Common myeloid progenitor, CD34-positive (primary cell): ENCODE data around the gene MT3.

Source experiments
- CTCF ChIA-PET: fragments of 350-600 bp; sonication (Branson Sonifier 250); formaldehyde crosslinking; loops from one replicate; lab custom pipeline; 2021; ENCODE audit warnings: antibody characterized with exemption; lab: Charles Lee
- POLR2A ChIA-PET: fragments of 350-600 bp; sonication (Branson Sonifier 250); formaldehyde crosslinking; loops from one replicate; lab custom pipeline; 2021; ENCODE audit warnings: antibody characterized with exemption; lab: Charles Lee
- DNase-seq, 3 donors: peaks; one replicate each; pipeline versions ENCODE4 v3.0.0 to v3.0.0-alpha.2; 2013
- H3K27ac ChIP-seq, 2 experiments: 1 replicate in 1 of 2; 2 replicates in 1 of 2; pipeline ENCODE4 v1.7.0; 2013; ENCODE audit warnings: inconsistent platforms in 2 of 2, low read length in 2 of 2, mild to moderate bottlenecking in 2 of 2, low read depth in 1 of 2, moderate library complexity in 1 of 2; ENCODE audit not compliant: severe bottlenecking in 2 of 2, insufficient read depth in 1 of 2, poor library complexity in 1 of 2
- H3K27me3 ChIP-seq, 5 experiments: replicated peaks in 2 of 5; 1 replicate in 3 of 5; 2 replicates in 2 of 5; pipeline versions ENCODE4 v1.6.1 to v1.7.0; 2013; ENCODE audit warnings: low read length in 4 of 5, mild to moderate bottlenecking in 2 of 5, moderate library complexity in 2 of 5, inconsistent platforms in 1 of 5; ENCODE audit not compliant: insufficient read depth in 5 of 5, control insufficient read depth in 4 of 5
- H3K36me3 ChIP-seq, 4 experiments: 1 replicate in 2 of 4; 2 replicates in 2 of 4; pipeline versions ENCODE4 v1.6.1 to v1.7.0; 2013; ENCODE audit warnings: low read length in 3 of 4, control low read depth in 1 of 4, mild to moderate bottlenecking in 1 of 4; ENCODE audit not compliant: control insufficient read depth in 4 of 4, insufficient read depth in 4 of 4
- H3K4me1 ChIP-seq, 4 experiments: 1 replicate in 3 of 4; 2 replicates in 1 of 4; pipeline versions ENCODE4 v1.6.1 to v1.7.1; 2013; ENCODE audit warnings: low read length in 3 of 4, mild to moderate bottlenecking in 3 of 4, control low read depth in 1 of 4, inconsistent platforms in 1 of 4, moderate library complexity in 1 of 4; ENCODE audit not compliant: control insufficient read depth in 4 of 4, insufficient read depth in 4 of 4; ENCODE audit errors: control extremely low read depth in 1 of 4
- H3K4me3 ChIP-seq, 7 experiments: 1 replicate in 4 of 7; 2 replicates in 3 of 7; pipeline versions ENCODE4 v1.5.1 to v1.7.0; 2013; ENCODE audit warnings: mild to moderate bottlenecking in 7 of 7, low read length in 6 of 7, moderate library complexity in 6 of 7, inconsistent platforms in 2 of 7, low read depth in 2 of 7, control low read depth in 1 of 7; ENCODE audit not compliant: insufficient read depth in 4 of 7, control insufficient read depth in 1 of 7; ENCODE audit errors: extremely low read depth in 1 of 7
- H3K9me3 ChIP-seq, 5 experiments: 1 replicate in 4 of 5; 2 replicates in 1 of 5; pipeline versions ENCODE4 v1.6.1 to v1.7.1; 2013; ENCODE audit warnings: low read length in 4 of 5, mild to moderate bottlenecking in 2 of 5, inconsistent platforms in 1 of 5, low read depth in 1 of 5, moderate library complexity in 1 of 5; ENCODE audit not compliant: control insufficient read depth in 4 of 5, insufficient read depth in 2 of 5; ENCODE audit errors: control extremely low read depth in 1 of 5
- WGBS: methylation state at CpG from one replicate; pipeline ENCODE4 v1.1.5; 2013; ENCODE audit not compliant: insufficient coverage; 5-methylcytosine and 5-hydroxymethylcytosine counted together

MT3 gene

GRCh38 chr16:56637814-56638750 lies 48.8 kb downstream of the MT3 start, which contains the start of gene MT1A:
MT1A (plus strand) TSS chr16:56638666; CDS start chr16:56638739, 73 bp downstream.
- ChIA-PET POLR2A (interaction anchor here (0.5 to 0.8 kb wide), 2 partner anchors 9 to 15 kb away, joined by 3 to 4 read pairs; no protein-coding TSS in a partner anchor), CTCF (no interaction called here)
- Histone ChIP-seq H3K36me3 (no peaks in the 10 kb centered on the region), H3K27ac (no peak within 1 kb of the TSS), H3K4me3 (peak within 1 kb of the TSS in 4 of 7 experiments; percentile 27 to 60 (median 49)), H3K4me1 (peaks cover 0 to 24% (median 14%) of the 10 kb centered on the region in 4 experiments), H3K9me3 (no peaks in the 10 kb centered on the region), H3K27me3 (peaks cover 22 to 99% (median 53%) of the 10 kb centered on the region in 5 experiments)
- peak in 2 of 3 donors; percentile 43 to 44 for DNase-seq
- 3% methylated on average over 62 of the region's 68 CpGs for WGBS

GRCh38 chr16:56639045-56639444 lies 49.7 kb downstream of the MT3 start:
- POLR2A ChIA-PET = no interaction called here
- Histone ChIP-seq H3K36me3 (no peaks in the 10 kb centered on the region), H3K27me3 (peaks cover 22 to 99% (median 53%) of the 10 kb centered on the region in 5 experiments), H3K4me1 (peaks cover 3 to 33% (median 18%) of the 10 kb centered on the region in 4 experiments), H3K27ac (no peak overlapping the region), H3K9me3 (no peaks in the 10 kb centered on the region), H3K4me3 (no peak overlapping the region)
- 67% methylated on average over 1 of the region's 1 CpG for WGBS
- CTCF ChIA-PET = interaction anchor here (0.5 to 1.2 kb wide), 2 partner anchors 58 to 110 kb away, joined by 3 read pairs; no protein-coding TSS in a partner anchor
- DNase-seq = no peak

GRCh38 chr16:56640076-56640475 lies 50.7 kb downstream of the MT3 start:
- POLR2A ChIA-PET = interaction anchor here (0.6 kb wide), 1 partner anchor 87 kb away, joined by 3 read pairs; no protein-coding TSS in a partner anchor
- Histone ChIP-seq H3K27ac (no peak overlapping the region), H3K36me3 (no peaks in the 10 kb centered on the region), H3K27me3 (peaks cover 28 to 99% (median 60%) of the 10 kb centered on the region in 5 experiments), H3K9me3 (no peaks in the 10 kb centered on the region), H3K4me1 (peaks cover 3 to 29% (median 16%) of the 10 kb centered on the region in 4 experiments), H3K4me3 (no peak overlapping the region)
- CTCF ChIA-PET = interaction anchor here (0.8 to 2.7 kb wide), 3 partner anchors 36 to 62 kb away, joined by 3 to 9 read pairs (median 3); no protein-coding TSS in a partner anchor
- no peak for DNase-seq
- no CpG with 5 or more reads among the region's 1 CpG for WGBS
